GM23248 (cell line): ENCODE measurements around the gene GPR137B. TPM values are rescaled to one million over a fixed set of nuclear protein-coding genes. Genes with fewer than 3 reads are reported as not detected.

Experiments used
- DNase-seq: peaks from one replicate; pipeline ENCODE4 v3.0.0-alpha.2; 2015
- H2AFZ ChIP-seq: fragments of 200-600 bp; sonication (generic); 2 replicates; pipeline ENCODE4 v1.6.1; 2016; ENCODE audit warnings: antibody characterized with exemption
- H3F3A ChIP-seq: fragments of 200-600 bp; sonication (generic); 2 replicates; pipeline ENCODE4 v1.6.1; 2016; ENCODE audit warnings: mild to moderate bottlenecking, antibody characterized with exemption, mixed run types; ENCODE audit not compliant: insufficient read depth
- H3K27ac ChIP-seq: fragments of 200-600 bp; sonication (generic); 2 replicates; pipeline ENCODE4 v1.5.1; 2016; ENCODE audit warnings: mild to moderate bottlenecking
- H3K27me3 ChIP-seq: fragments of 200-600 bp; sonication (generic); replicated peaks from 2 replicates; pipeline ENCODE4 v1.6.1; 2016; ENCODE audit warnings: mild to moderate bottlenecking; ENCODE audit not compliant: insufficient read depth
- H3K36me3 ChIP-seq: fragments of 200-600 bp; sonication (generic); 2 replicates; pipeline ENCODE4 v1.6.1; 2016; ENCODE audit warnings: low read depth, mild to moderate bottlenecking
- H3K4me1 ChIP-seq: fragments of 200-600 bp; sonication (generic); 2 replicates; pipeline ENCODE4 v1.6.1; 2016; ENCODE audit warnings: mild to moderate bottlenecking; ENCODE audit not compliant: insufficient read depth
- H3K4me2 ChIP-seq: fragments of 200-600 bp; sonication (generic); one replicate; pipeline ENCODE4 v1.6.1; 2016; ENCODE audit warnings: mild to moderate bottlenecking; ENCODE audit not compliant: unreplicated experiment
- H3K4me3 ChIP-seq: fragments of 200-600 bp; sonication (generic); 2 replicates; pipeline ENCODE4 v1.5.1; 2016; ENCODE audit warnings: mild to moderate bottlenecking
- H3K79me2 ChIP-seq: fragments of 200-600 bp; sonication (generic); 2 replicates; pipeline ENCODE4 v1.6.1; 2016; ENCODE audit warnings: mild to moderate bottlenecking; ENCODE audit not compliant: insufficient read depth
- H3K9ac ChIP-seq: fragments of 200-600 bp; sonication (generic); 2 replicates; pipeline ENCODE4 v1.6.1; 2016; ENCODE audit warnings: mild to moderate bottlenecking
- H3K9me2 ChIP-seq: fragments of 200-600 bp; sonication (generic); 2 replicates; pipeline ENCODE4 v1.6.1; 2016; ENCODE audit warnings: mixed run types, mild to moderate bottlenecking, moderate library complexity; ENCODE audit not compliant: insufficient read depth
- H3K9me3 ChIP-seq: fragments of 200-600 bp; sonication (generic); one replicate; pipeline ENCODE4 v1.6.1; 2017; ENCODE audit warnings: low read depth
- H4K20me1 ChIP-seq: fragments of 200-600 bp; sonication (generic); 2 replicates; pipeline ENCODE4 v1.6.0; 2016; ENCODE audit not compliant: insufficient read depth
- EZH2 ChIP-seq: fragments of 200-600 bp; sonication (generic); IDR thresholded peaks from 2 replicates; pipeline ENCODE4 v1.6.1; 2018; ENCODE audit warnings: antibody characterized with exemption, mild to moderate bottlenecking; ENCODE audit not compliant: insufficient read depth, poor library complexity, severe bottlenecking
- EZH2phosphoT487 ChIP-seq: fragments of 200-600 bp; sonication (generic); IDR thresholded peaks from 2 replicates; pipeline ENCODE4 v1.6.1; 2018; ENCODE audit warnings: antibody characterized with exemption, moderate library complexity, mild to moderate bottlenecking, low read depth; ENCODE audit not compliant: insufficient read depth
- WGBS, 2 experiments: methylation state at CpG; one replicate each; pipeline ENCODE4 v1.1.6; 2015 to 2017; ENCODE audit warnings: low lambda C conversion rate in 2 of 2, low coverage in 1 of 2; ENCODE audit errors: missing lambda C conversion rate in 2 of 2; 5-methylcytosine and 5-hydroxymethylcytosine counted together
- in situ Hi-C: fragments of 300-500 bp; cut with MboI; formaldehyde crosslinking; loops from 2 replicates; pipeline ENCODE4 v1.15.0; 2020
- polyA plus RNA-seq: library from polyadenylated mRNA; unstranded; fragments of >200 nt; fragmentation: Nextera tagmentation; extraction: Ambion mirVana; gene quantifications from 2 replicates; pipeline ENCODE4 v1.2.1, GENCODE V29; 2016
- total RNA-seq: library from RNA; depleted of rRNA; stranded (reverse); fragments of >200 nt; shearing (Covaris generic); gene quantifications from 2 replicates; pipeline ENCODE4 v1.2.3, GENCODE V29; 2014

The GPR137B gene
- total and polyA plus RNA-seq, 2 experiments from 2014 or later: 26.0 to 30.6 TPM

DNA sequence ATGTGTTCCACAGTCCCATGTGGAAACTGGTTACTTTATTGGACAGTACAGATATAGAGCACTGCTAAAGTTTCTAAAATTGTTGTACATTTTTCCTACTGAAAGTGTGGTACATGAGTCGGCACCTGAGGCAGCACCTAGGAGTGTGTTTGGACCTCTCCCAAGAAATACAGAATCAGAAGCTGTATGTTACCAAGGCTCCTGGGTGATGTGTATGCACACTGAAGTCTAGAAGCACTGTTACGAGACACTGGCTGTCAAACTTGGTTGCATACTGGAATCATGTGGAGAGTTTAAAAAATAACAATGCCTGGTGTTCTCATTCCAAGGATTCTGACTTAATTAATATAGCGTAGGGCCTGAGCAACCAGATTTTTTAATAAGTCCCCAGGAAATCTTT lies 92.8 kb downstream of the GPR137B start:
- no peak for DNase-seq
- Histone ChIP-seq H3K79me2 (no peaks in the 10 kb centered on the region), H3K27ac (no peak overlapping the region), H3K4me3 (no peak overlapping the region), H3K27me3 (no peaks in the 10 kb centered on the region), H3K9me3 (no peaks in the 10 kb centered on the region), H3K9me2 (no peaks in the 10 kb centered on the region), H2AFZ (no peak overlapping the region), H3K9ac (no peak overlapping the region), H3F3A (no peaks in the 10 kb centered on the region), H3K4me1 (no peaks in the 10 kb centered on the region), H4K20me1 (no peaks in the 10 kb centered on the region), H3K4me2 (no peak overlapping the region), H3K36me3 (no peaks in the 10 kb centered on the region)
- no peak for TF ChIP-seq EZH2phosphoT487
- no peak for TF ChIP-seq EZH2
- 96 to 98% methylated on average over 3 of the region's 3 CpGs for whole genome bisulfite sequencing, 2 experiments
- in situ Hi-C loops: no loop called here

DNA sequence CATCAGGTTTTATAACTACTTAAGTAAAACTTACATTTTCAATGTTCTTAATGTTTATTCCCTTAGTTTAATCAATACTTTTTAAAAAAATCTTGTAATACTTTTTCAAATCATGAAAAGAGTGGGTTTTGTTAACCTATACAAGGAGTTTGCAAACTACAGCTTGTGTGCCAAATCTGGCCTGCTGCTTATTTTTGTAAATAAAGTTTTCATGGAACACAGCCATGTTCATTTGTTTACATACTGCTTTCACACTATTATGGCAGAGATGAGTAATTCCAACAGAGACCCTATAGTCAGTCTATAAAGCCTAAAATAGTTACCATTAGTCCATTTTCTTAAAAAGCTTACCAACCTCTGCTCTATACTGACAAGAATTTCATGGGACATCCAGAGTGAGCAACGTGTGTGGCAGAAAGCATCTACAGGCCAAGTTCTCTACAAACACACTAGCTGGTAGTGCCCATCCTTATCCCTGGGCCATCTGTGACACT lies 96.8 kb downstream of the GPR137B start:
- Histone ChIP-seq H4K20me1 (no peaks in the 10 kb centered on the region), H3K9me3 (no peaks in the 10 kb centered on the region), H3K9ac (no peak overlapping the region), H3K27me3 (no peaks in the 10 kb centered on the region), H3K4me2 (no peak overlapping the region), H3K4me3 (no peak overlapping the region), H3K27ac (no peak overlapping the region), H3K9me2 (no peaks in the 10 kb centered on the region), H3K79me2 (no peaks in the 10 kb centered on the region), H3F3A (no peaks in the 10 kb centered on the region), H3K36me3 (no peaks in the 10 kb centered on the region), H3K4me1 (no peaks in the 10 kb centered on the region), H2AFZ (no peak overlapping the region)
- in situ Hi-C loops: no loop called here
- no peak for TF ChIP-seq EZH2
- TF ChIP-seq EZH2phosphoT487: no peak
- no peak for DNase-seq
- WGBS, 2 experiments: 90 to 97% methylated on average over 1 of the region's 1 CpG

DNA sequence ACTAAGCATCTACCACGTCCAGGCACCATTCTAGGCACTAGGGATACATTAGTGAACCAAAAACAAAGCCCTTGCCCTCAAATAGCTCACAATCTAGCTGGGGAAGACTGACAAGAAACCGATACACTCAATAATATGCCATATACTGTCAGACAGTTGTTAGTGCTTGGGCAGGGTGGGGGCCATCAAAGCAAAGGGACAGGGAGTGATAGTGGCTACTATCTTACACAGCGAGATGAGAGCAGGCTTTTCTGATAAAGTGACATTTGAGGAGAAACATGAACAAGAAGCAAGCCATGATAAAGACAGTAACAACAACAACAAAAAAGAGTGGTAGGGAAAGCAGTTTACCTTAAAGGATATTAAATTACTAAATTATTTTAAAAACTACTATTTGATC lies 98.3 kb downstream of the GPR137B start:
- Histone ChIP-seq H2AFZ (no peak overlapping the region), H3K27me3 (no peaks in the 10 kb centered on the region), H3K79me2 (no peaks in the 10 kb centered on the region), H3K9me2 (no peaks in the 10 kb centered on the region), H3K9me3 (no peaks in the 10 kb centered on the region), H3F3A (no peaks in the 10 kb centered on the region), H3K4me1 (no peaks in the 10 kb centered on the region), H4K20me1 (no peaks in the 10 kb centered on the region), H3K4me3 (no peak overlapping the region), H3K9ac (no peak overlapping the region), H3K4me2 (no peak overlapping the region), H3K27ac (no peak overlapping the region), H3K36me3 (no peaks in the 10 kb centered on the region)
- no peak for DNase-seq
- no peak for TF ChIP-seq EZH2
- TF ChIP-seq EZH2phosphoT487: no peak
- in situ Hi-C loops: no loop called here
- WGBS, 2 experiments: 79 to 80% methylated on average over 3 of the region's 3 CpGs

DNA sequence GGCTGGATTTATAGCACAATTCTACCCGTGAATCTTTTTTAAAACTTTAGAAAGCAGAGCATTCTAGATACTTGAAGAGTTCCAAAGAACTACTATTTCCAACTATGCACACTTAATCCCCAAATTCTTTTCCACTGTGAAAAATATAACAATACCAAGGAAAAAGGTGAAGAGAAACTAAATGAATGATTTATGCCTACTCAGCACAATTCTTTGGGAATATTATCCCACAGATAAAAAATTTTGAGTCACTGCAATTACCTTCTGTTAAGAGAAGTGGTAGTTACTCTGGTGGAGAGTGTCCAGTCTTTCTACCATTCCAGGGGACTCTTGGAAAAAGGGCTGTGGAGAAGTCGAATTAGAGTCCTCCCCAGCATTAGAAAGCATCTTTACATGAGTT lies 100.2 kb downstream of the GPR137B start:
- H3K79me2 ChIP-seq: no peaks in the 10 kb centered on the region
- 65 to 71% methylated on average over 2 of the region's 2 CpGs for WGBS, 2 experiments
- no peak overlapping the region for H2AFZ ChIP-seq
- H3K4me1 ChIP-seq: no peaks in the 10 kb centered on the region
- H3F3A ChIP-seq: no peaks in the 10 kb centered on the region
- TF ChIP-seq EZH2 (no peak), EZH2phosphoT487 (no peak)
- no peak overlapping the region for H3K4me2 ChIP-seq
- no peak overlapping the region for H3K4me3 ChIP-seq
- DNase-seq: no peak
- H3K27ac ChIP-seq: no peak overlapping the region
- no peaks in the 10 kb centered on the region for H3K9me3 ChIP-seq
- no peaks in the 10 kb centered on the region for H3K9me2 ChIP-seq
- no peaks in the 10 kb centered on the region for H4K20me1 ChIP-seq
- H3K36me3 ChIP-seq: no peaks in the 10 kb centered on the region
- H3K27me3 ChIP-seq: no peaks in the 10 kb centered on the region
- in situ Hi-C loops: no loop called here
- H3K9ac ChIP-seq: no peak overlapping the region

DNA sequence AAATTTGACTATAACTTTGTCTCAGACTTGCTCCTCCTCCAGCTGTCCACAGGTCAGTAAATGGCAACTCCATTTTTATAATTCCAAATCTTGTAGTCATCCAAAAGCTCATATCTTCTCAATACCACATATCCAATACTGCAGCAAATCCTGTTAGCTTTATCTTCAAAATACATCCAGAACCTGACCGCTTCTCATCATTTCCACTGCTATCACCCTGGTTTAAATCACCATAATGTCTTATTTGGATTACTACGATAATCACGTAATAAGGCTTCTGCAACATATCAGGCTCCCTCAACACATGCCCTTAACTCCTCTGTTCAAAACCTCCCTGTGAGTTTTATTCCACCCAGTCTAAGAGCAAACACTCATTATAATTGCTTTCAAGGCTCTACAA lies 104.9 kb downstream of the GPR137B start:
- no peak for DNase-seq
- H3K4me2 ChIP-seq: no peak overlapping the region
- no peak overlapping the region for H2AFZ ChIP-seq
- no peaks in the 10 kb centered on the region for H3K27me3 ChIP-seq
- 97% methylated on average over 3 of the region's 3 CpGs for WGBS, 2 experiments
- in situ Hi-C loops: no loop called here
- no peak overlapping the region for H3K4me3 ChIP-seq
- H4K20me1 ChIP-seq: no peaks in the 10 kb centered on the region
- no peak overlapping the region for H3K27ac ChIP-seq
- H3K79me2 ChIP-seq: no peaks in the 10 kb centered on the region
- no peaks in the 10 kb centered on the region for H3K36me3 ChIP-seq
- no peaks in the 10 kb centered on the region for H3K4me1 ChIP-seq
- no peaks in the 10 kb centered on the region for H3K9me3 ChIP-seq
- no peak overlapping the region for H3K9ac ChIP-seq
- no peaks in the 10 kb centered on the region for H3F3A ChIP-seq
- H3K9me2 ChIP-seq: no peaks in the 10 kb centered on the region
- TF ChIP-seq EZH2 (no peak), EZH2phosphoT487 (no peak)
